Liver (tissue), 9 donors: Measurements from ENCODE around the gene TAAR1. TPM values are rescaled to one million over a fixed set of nuclear protein-coding genes. Genes with fewer than 3 reads are reported as not detected.

ENCODE experiments used
- DNase-seq: peaks from one replicate; pipeline ENCODE4 v3.0.0-alpha.2; 2017; ENCODE audit warnings: low spot score
- H3K27ac ChIP-seq, 2 donors: one replicate each; pipeline ENCODE4 v1.7.0; 2013; ENCODE audit warnings: inconsistent platforms in 2 of 2, low read length in 2 of 2, control low read depth in 1 of 2, low read depth in 1 of 2, mild to moderate bottlenecking in 1 of 2
- H3K27me3 ChIP-seq, 4 donors: one replicate each; pipeline versions ENCODE4 v1.6.1 to v1.7.0; 2013; ENCODE audit warnings: low read length in 3 of 4, inconsistent platforms in 1 of 4, mild to moderate bottlenecking in 1 of 4, moderate library complexity in 1 of 4; ENCODE audit not compliant: control insufficient read depth in 4 of 4, insufficient read depth in 4 of 4
- H3K36me3 ChIP-seq, 4 donors: one replicate each; pipeline versions ENCODE4 v1.6.1 to v1.7.0; 2013; ENCODE audit warnings: low read length in 3 of 4, mild to moderate bottlenecking in 3 of 4, low read depth in 1 of 4, moderate library complexity in 1 of 4; ENCODE audit not compliant: control insufficient read depth in 4 of 4, insufficient read depth in 3 of 4
- H3K4me1 ChIP-seq, 4 donors: one replicate each; pipeline versions ENCODE4 v1.6.1 to v1.7.0; 2013; ENCODE audit warnings: low read length in 3 of 4, mild to moderate bottlenecking in 3 of 4, moderate library complexity in 1 of 4; ENCODE audit not compliant: control insufficient read depth in 4 of 4, insufficient read depth in 4 of 4
- H3K4me3 ChIP-seq, 3 donors: one replicate each; pipeline versions ENCODE4 v1.6.1 to v1.7.0; 2013; ENCODE audit warnings: low read length in 3 of 3, control low read depth in 1 of 3, low read depth in 1 of 3, mild to moderate bottlenecking in 1 of 3
- H3K9ac ChIP-seq, 2 donors: one replicate each; pipeline ENCODE4 v1.7.0; 2013; ENCODE audit warnings: low read length in 2 of 2, mild to moderate bottlenecking in 2 of 2, moderate library complexity in 2 of 2, control low read depth in 1 of 2, low read depth in 1 of 2
- H3K9me3 ChIP-seq, 4 donors: one replicate each; pipeline versions ENCODE4 v1.6.1 to v1.7.0; 2013; ENCODE audit warnings: low read length in 3 of 4; ENCODE audit not compliant: control insufficient read depth in 4 of 4
- ATF3 ChIP-seq: IDR thresholded peaks from 2 replicates; pipeline ENCODE4 v1.6.1; 2016; ENCODE audit warnings: antibody characterized with exemption
- CTCF ChIP-seq: fragments of 150-350 bp; IDR thresholded peaks from 2 replicates; pipeline ENCODE4 v1.5.1; 2017; ENCODE audit warnings: improper control_type of control experiment, low read depth, low read length; ENCODE audit not compliant: missing input control
- EGR1 ChIP-seq, 2 donors: IDR thresholded peaks; 2 replicates each; pipeline ENCODE4 v1.6.1; 2016 to 2018; ENCODE audit warnings: antibody characterized with exemption in 2 of 2, low read depth in 2 of 2
- FOXA1 ChIP-seq: IDR thresholded peaks from 2 replicates; pipeline ENCODE4 v1.6.1; 2016; ENCODE audit warnings: antibody characterized with exemption
- FOXA2 ChIP-seq: IDR thresholded peaks from 2 replicates; pipeline ENCODE4 v1.6.1; 2016; ENCODE audit warnings: antibody characterized with exemption
- GABPA ChIP-seq, 2 donors: IDR thresholded peaks in 1 of 2; conservative IDR thresholded peaks in 1 of 2; 2 replicates each; pipeline ENCODE4 v1.6.1; 2016; ENCODE audit warnings: antibody characterized with exemption in 2 of 2, mild to moderate bottlenecking in 1 of 2, moderate library complexity in 1 of 2
- HNF4A ChIP-seq, 2 donors: conservative IDR thresholded peaks; 2 replicates each; pipeline ENCODE4 v1.6.1; 2016; ENCODE audit warnings: antibody characterized with exemption in 2 of 2, mild to moderate bottlenecking in 2 of 2
- HNF4G ChIP-seq: IDR thresholded peaks from 2 replicates; pipeline ENCODE4 v1.6.1; 2016; ENCODE audit warnings: antibody characterized with exemption
- JUND ChIP-seq, 2 donors: IDR thresholded peaks; 2 replicates each; pipeline ENCODE4 v1.6.1; 2016; ENCODE audit warnings: antibody characterized with exemption in 2 of 2
- MAX ChIP-seq: IDR thresholded peaks from 2 replicates; pipeline ENCODE4 v1.6.1; 2016; ENCODE audit warnings: antibody characterized with exemption
- NR2F2 ChIP-seq: IDR thresholded peaks from 2 replicates; pipeline ENCODE4 v1.6.1; 2016; ENCODE audit warnings: antibody characterized with exemption
- RAD21 ChIP-seq, 2 donors: IDR thresholded peaks; 2 replicates each; pipeline ENCODE4 v1.6.1; 2016; ENCODE audit warnings: antibody characterized with exemption in 2 of 2, mild to moderate bottlenecking in 2 of 2
- REST ChIP-seq: IDR thresholded peaks from 2 replicates; pipeline ENCODE4 v1.6.1; 2016; ENCODE audit warnings: antibody characterized with exemption, mild to moderate bottlenecking
- RXRA ChIP-seq, 2 donors: IDR thresholded peaks; 2 replicates each; pipeline ENCODE4 v1.6.1; 2017 to 2018; ENCODE audit warnings: antibody characterized with exemption in 2 of 2, mild to moderate bottlenecking in 1 of 2
- SP1 ChIP-seq: IDR thresholded peaks from 2 replicates; pipeline ENCODE4 v1.6.1; 2018; ENCODE audit warnings: antibody characterized with exemption, mild to moderate bottlenecking
- TAF1 ChIP-seq: conservative IDR thresholded peaks from 2 replicates; pipeline ENCODE4 v1.6.1; 2016; ENCODE audit warnings: antibody characterized with exemption, mild to moderate bottlenecking
- YY1 ChIP-seq: IDR thresholded peaks from 2 replicates; pipeline ENCODE4 v1.6.1; 2016; ENCODE audit warnings: antibody characterized with exemption, mild to moderate bottlenecking
- ZBTB33 ChIP-seq: IDR thresholded peaks from 2 replicates; pipeline ENCODE4 v1.6.1; 2016; ENCODE audit warnings: antibody characterized with exemption
- WGBS: extraction: QIAGEN DNeasy Blood & Tissue Kit; methylation state at CpG from one replicate; pipeline ENCODE4 v1.1.7; 2013; 5-methylcytosine and 5-hydroxymethylcytosine counted together
- polyA plus RNA-seq, 2 donors: library from polyadenylated mRNA; stranded (reverse) in 1 of 2; unstranded in 1 of 2; fragments of 200-250 nt in 1 of 2; fragments of >200 nt in 1 of 2; fragmentation: Nextera tagmentation in 1 of 2; extraction: Ambion mirVana in 1 of 2; gene quantifications; one replicate each; pipeline versions ENCODE4 v1.2.1 to v1.2.3, GENCODE V29; 2013 to 2015
- total RNA-seq, 2 donors: library from RNA; depleted of rRNA; stranded (reverse); fragments of >200 nt; gene quantifications; one replicate each; pipeline ENCODE4 v1.2.3, GENCODE V29; 2014
- donor health status: healthy.
- donor health status: healthy.
- donor health status: healthy.
- donor health status: healthy.
- donor health status: healthy.

TAAR1 gene
- total and polyA plus RNA-seq, 4 donors, result not detected

- Histone ChIP-seq H3K9ac (peak overlapping the region in 1 of 2 donors; percentile 50), H3K4me1 (peaks cover 0 to 5% (median 3%) of the 10 kb centered on the region in 4 donors), H3K4me3 (no peak overlapping the region), H3K9me3 (no peaks in the 10 kb centered on the region), H3K36me3 (no peaks in the 10 kb centered on the region), H3K27me3 (no peaks in the 10 kb centered on the region), H3K27ac (peak overlapping the region; percentile 64 to 83)
- WGBS, result 32% methylated on average over 6 of the region's 6 CpGs
- no peak for DNase-seq
- TF ChIP-seq HNF4G, result peak; percentile 82
- no peak for TF ChIP-seq TAF1
- TF ChIP-seq ATF3, result no peak
- no peak for TF ChIP-seq CTCF
- peak; percentile 91 to 99 for TF ChIP-seq HNF4A (conservative IDR thresholded peaks at IDR 0.05)
- TF ChIP-seq NR2F2, result no peak
- TF ChIP-seq EGR1 (IDR thresholded peaks at IDR 0.05; ENCODE audit: low read depth in 2 of 2), result peak in 1 of 2 donors; percentile 10
- TF ChIP-seq JUND (IDR thresholded peaks at IDR 0.05), result peak in 1 of 2 donors; percentile 87
- TF ChIP-seq ZBTB33, result no peak
- TF ChIP-seq RAD21 (IDR thresholded peaks at IDR 0.05), result peak; percentile 10 to 39
- TF ChIP-seq FOXA2, result no peak
- TF ChIP-seq REST, result peak; percentile 83
- peak; percentile 12 for TF ChIP-seq MAX
- peak; percentile 10 to 68 for TF ChIP-seq RXRA (IDR thresholded peaks at IDR 0.05)
- TF ChIP-seq SP1, result peak; percentile 67
- no peak for TF ChIP-seq FOXA1
- TF ChIP-seq YY1, result peak; percentile 69
- TF ChIP-seq GABPA (IDR thresholded peaks at IDR 0.05 in 1 of 2, conservative IDR thresholded peaks at IDR 0.05 in 1 of 2), result no peak
Measured at GRCh38 chr6:132596201-132596600, 62.8 kb downstream of the TAAR1 start.

Other genes starting within 250 kb of the TAAR1 start
- 10 to 100 TPM; 16.2 to 20.0 TPM for gene STX7, start 146.1 kb downstream of the TAAR1 start, total RNA-seq
- gene STX7, start 146.1 kb downstream of the TAAR1 start, polyA plus RNA-seq, result 10 to 100 TPM in 1 of 2 donors, 1 to 10 TPM in 1; 7.5 to 12.3 TPM
- not detected for gene TAAR9, start 120.9 kb downstream of the TAAR1 start, total RNA-seq
- gene TAAR9, start 120.9 kb downstream of the TAAR1 start, polyA plus RNA-seq, result not detected
- gene TAAR8, start 106.5 kb downstream of the TAAR1 start, total RNA-seq, result not detected
- gene TAAR8, start 106.5 kb downstream of the TAAR1 start, polyA plus RNA-seq, result not detected
- not detected for gene TAAR6, start 88.9 kb downstream of the TAAR1 start, total RNA-seq
- not detected for gene TAAR6, start 88.9 kb downstream of the TAAR1 start, polyA plus RNA-seq
- not detected for gene TAAR5, start 69.4 kb downstream of the TAAR1 start, total RNA-seq
- not detected for gene TAAR5, start 69.4 kb downstream of the TAAR1 start, polyA plus RNA-seq
- gene TAAR2, start 34.9 kb downstream of the TAAR1 start, total RNA-seq, result not detected
- gene TAAR2, start 34.9 kb downstream of the TAAR1 start, polyA plus RNA-seq, result not detected
- 100 to 1,000 TPM in 1 of 2 donors, 1 to 10 TPM in 1; 2.7 to 132 TPM for gene VNN1, start 54.9 kb upstream of the TAAR1 start, total RNA-seq
- 10 to 100 TPM; 54.9 to 62.6 TPM for gene VNN1, start 54.9 kb upstream of the TAAR1 start, polyA plus RNA-seq
- gene VNN2, start 98.7 kb upstream of the TAAR1 start, total RNA-seq, result 10 to 100 TPM; 17.6 to 22.0 TPM
- gene VNN2, start 98.7 kb upstream of the TAAR1 start, polyA plus RNA-seq, result 1 to 10 TPM; 1.6 to 4.6 TPM
- gene SLC18B1, start 139.5 kb upstream of the TAAR1 start, total RNA-seq, result 1 to 10 TPM; 5.6 to 6.7 TPM
- gene SLC18B1, start 139.5 kb upstream of the TAAR1 start, polyA plus RNA-seq, result 1 to 10 TPM; 3.5 to 4.7 TPM
- gene RPS12, start 155.4 kb upstream of the TAAR1 start, total RNA-seq, result 100 to 1,000 TPM; 355 to 942 TPM
- gene RPS12, start 155.4 kb upstream of the TAAR1 start, polyA plus RNA-seq, result 1,000 to 10,000 TPM in 1 of 2 donors, 100 to 1,000 TPM in 1; 276 to 1,191 TPM